SK-N-SH (cell line): Measurements from ENCODE around the gene AMT. TPM values are rescaled to one million over a fixed set of nuclear protein-coding genes. Genes with fewer than 3 reads are reported as not detected.

ENCODE experiments used
- CTCF ChIA-PET: fragments of 300-600, 350-600 bp; formaldehyde crosslinking; extraction: SDS; loops from one replicate; lab custom pipeline; 2021; lab: Yijun Ruan, JAX
- POLR2A ChIA-PET: fragments of 350-600 bp; sonication (Branson Sonifier 250); formaldehyde crosslinking; extraction: SDS; loops from one replicate; lab custom pipeline; 2020; ENCODE audit warnings: antibody characterized with exemption, inconsistent platforms; lab: Yijun Ruan, JAX
- DNase-seq: peaks from one replicate; pipeline ENCODE4 v3.0.0; 2012
- H2AFZ ChIP-seq: fragments of 200-600 bp; sonication (generic); 2 replicates; pipeline ENCODE4 v1.8.1; 2016; ENCODE audit warnings: antibody characterized with exemption, mild to moderate bottlenecking, low read depth
- H3F3A ChIP-seq: fragments of 200-600 bp; sonication (generic); replicated peaks from 2 replicates; pipeline ENCODE3; 2016; ENCODE audit warnings: antibody characterized with exemption, mild to moderate bottlenecking; ENCODE audit not compliant: insufficient read depth
- H3K27ac ChIP-seq, 2 experiments: fragments of 200-500 bp in 1 of 2; fragments of 200-600 bp in 1 of 2; sonication (Bioruptor generic) in 1 of 2; sonication (generic), shearing (Covaris generic) in 1 of 2; 2 replicates each; pipeline versions ENCODE4 v1.5.1 to v1.6.1; 2014 to 2016; ENCODE audit warnings: low read depth in 2 of 2, inconsistent platforms in 1 of 2, low read length in 1 of 2, mild to moderate bottlenecking in 1 of 2, mixed read lengths in 1 of 2
- H3K27me3 ChIP-seq: fragments of 200-600 bp; sonication (generic), shearing (Covaris generic); 2 replicates; pipeline ENCODE4 v1.6.1; 2016; ENCODE audit warnings: mixed run types; ENCODE audit not compliant: insufficient read depth
- H3K36me3 ChIP-seq, 2 experiments: fragments of 200-500 bp in 1 of 2; fragments of 200-600 bp in 1 of 2; sonication (Bioruptor generic) in 1 of 2; sonication (generic) in 1 of 2; replicated peaks in 1 of 2; 2 replicates each; pipeline versions ENCODE3 to v1.5.1; 2014 to 2016; ENCODE audit warnings: low read length in 1 of 2, mild to moderate bottlenecking in 1 of 2; ENCODE audit not compliant: insufficient read depth in 2 of 2, control insufficient read depth in 1 of 2
- H3K4me1 ChIP-seq, 2 experiments: fragments of 200-500 bp in 1 of 2; fragments of 200-600 bp in 1 of 2; sonication (Bioruptor generic) in 1 of 2; sonication (generic), shearing (Covaris generic) in 1 of 2; 2 replicates each; pipeline versions ENCODE4 v1.5.1 to v1.6.1; 2014 to 2016; ENCODE audit warnings: low read depth in 1 of 2, low read length in 1 of 2, mixed run types in 1 of 2; ENCODE audit not compliant: insufficient read depth in 2 of 2, control insufficient read depth in 1 of 2
- H3K4me2 ChIP-seq: fragments of 200-600 bp; sonication (generic), shearing (Covaris generic); 2 replicates; pipeline ENCODE4 v1.6.1; 2017; ENCODE audit warnings: mixed run types
- H3K4me3 ChIP-seq, 2 experiments: fragments of 200-500 bp in 1 of 2; fragments of 200-600 bp in 1 of 2; sonication (Bioruptor generic) in 1 of 2; sonication (generic), shearing (Covaris generic) in 1 of 2; 2 replicates each; pipeline versions ENCODE4 v1.5.1 to v1.8.1; 2014 to 2016; ENCODE audit warnings: low read depth in 2 of 2, inconsistent platforms in 1 of 2, low read length in 1 of 2, mild to moderate bottlenecking in 1 of 2, mixed read lengths in 1 of 2, moderate library complexity in 1 of 2
- H3K79me2 ChIP-seq: fragments of 200-600 bp; sonication (generic); 2 replicates; pipeline ENCODE4 v1.8.1; 2017; ENCODE audit warnings: mild to moderate bottlenecking; ENCODE audit not compliant: insufficient read depth
- H3K9ac ChIP-seq: fragments of 200-600 bp; sonication (generic); 2 replicates; pipeline ENCODE4 v1.6.1; 2017; ENCODE audit warnings: mixed run types
- H3K9me2 ChIP-seq: fragments of 200-600 bp; sonication (generic); 2 replicates; pipeline ENCODE4 v1.6.1; 2017; ENCODE audit warnings: mixed run types
- H3K9me3 ChIP-seq: fragments of 200-600 bp; sonication (generic); 2 replicates; pipeline ENCODE4 v1.6.1; 2017; ENCODE audit warnings: mixed run types, mild to moderate bottlenecking, moderate library complexity
- H4K20me1 ChIP-seq: fragments of 200-600 bp; sonication (generic); 2 replicates; pipeline ENCODE4 v1.6.1; 2017; ENCODE audit warnings: mild to moderate bottlenecking, mixed run types; ENCODE audit not compliant: insufficient read depth
- CTCF ChIP-seq: fragments of 200-600 bp; sonication (generic); IDR thresholded peaks from 2 replicates; pipeline ENCODE4 v1.6.1; 2017; ENCODE audit warnings: antibody characterized with exemption, mild to moderate bottlenecking, moderate library complexity
- ELF1 ChIP-seq: IDR thresholded peaks from 2 replicates; pipeline ENCODE4 v1.4.0; 2012
- FOXJ3 ChIP-seq: sonication (generic); formaldehyde crosslinking; IDR thresholded peaks from 2 replicates; pipeline ENCODE4 v1.5.1; 2020; ENCODE audit warnings: mild to moderate bottlenecking, missing genetic modification reagents
- MAX ChIP-seq: IDR thresholded peaks from 2 replicates; pipeline ENCODE4 v1.4.0; 2012; ENCODE audit warnings: low read depth
- POLR2AphosphoS5 ChIP-seq: IDR thresholded peaks from 2 replicates; pipeline ENCODE4 v1.6.1; 2012; ENCODE audit warnings: low read depth, low read length
- RFX5 ChIP-seq: IDR thresholded peaks from 2 replicates; pipeline ENCODE4 v1.6.1; 2012; ENCODE audit warnings: mild to moderate bottlenecking, improper control_type of control experiment, low read length
- SMC3 ChIP-seq: IDR thresholded peaks from 2 replicates; pipeline ENCODE4 v1.6.1; 2012; ENCODE audit warnings: low read depth, low read length, improper control_type of control experiment
- TAF1 ChIP-seq: IDR thresholded peaks from 2 replicates; pipeline ENCODE4 v1.6.1; 2012; ENCODE audit warnings: low read depth, mild to moderate bottlenecking, low read length, moderate library complexity, borderline replicate concordance
- TCF12 ChIP-seq: IDR thresholded peaks from 2 replicates; pipeline ENCODE4 v1.4.0; 2012
- TEAD4 ChIP-seq: IDR thresholded peaks from 2 replicates; pipeline ENCODE4 v1.4.0; 2012; ENCODE audit warnings: mild to moderate bottlenecking, borderline replicate concordance; ENCODE audit not compliant: insufficient read depth
- USF1 ChIP-seq: IDR thresholded peaks from 2 replicates; pipeline ENCODE4 v1.4.0; 2012; ENCODE audit warnings: low read depth, borderline replicate concordance
- ZBTB33 ChIP-seq: IDR thresholded peaks from 2 replicates; pipeline ENCODE4 v1.4.0; 2012; ENCODE audit warnings: low read depth, borderline replicate concordance
- WGBS: methylation state at CpG from one replicate; pipeline ENCODE4 v1.1.6; 2017; ENCODE audit warnings: low lambda C conversion rate; 5-methylcytosine and 5-hydroxymethylcytosine counted together
- polyA plus RNA-seq, 3 experiments: library from polyadenylated mRNA; depleted of rRNA; stranded (reverse); fragments of >200 nt; gene quantifications; 2 replicates each; pipeline ENCODE4 v1.2.3, GENCODE V29; 2012

AMT gene
- polyA plus RNA-seq, 1 of the 3 experiments (the other 2 are of a cell fraction): 17.6 TPM

- no peak for DNase-seq
- Histone ChIP-seq H2AFZ (no peak overlapping the region), H3K9me3 (no peaks in the 10 kb centered on the region), H4K20me1 (peaks cover 100% of the 10 kb centered on the region), H3K4me1 (no peaks in the 10 kb centered on the region; a peak in 1 of 4 replicates), H3K4me2 (no peak overlapping the region), H3F3A (peaks cover 30% of the 10 kb centered on the region), H3K27ac (no peak overlapping the region), H3K4me3 (no peak overlapping the region), H3K9me2 (no peaks in the 10 kb centered on the region), H3K27me3 (no peaks in the 10 kb centered on the region), H3K79me2 (peaks cover 100% of the 10 kb centered on the region), H3K36me3 (peaks cover 0 to 27% of the 10 kb centered on the region in 2 experiments), H3K9ac (no peak overlapping the region)
- POLR2A ChIA-PET: no interaction called here
- CTCF ChIA-PET: no interaction called here
- TF ChIP-seq TAF1 (no peak), FOXJ3 (CRISPR knock-in tag) (no peak), ZBTB33 (no peak), ELF1 (no peak), RFX5 (no peak), TCF12 (no peak), TEAD4 (no peak), CTCF (no peak), SMC3 (no peak)
- WGBS: 98% methylated on average over 2 of the region's 2 CpGs
These were observed 20.5 kb downstream of the AMT start for GRCh38 chr3:49401766-49402165.

GRCh38 chr3:49399461-49399860 is 22.8 kb downstream of the AMT start:
- Histone ChIP-seq H3K27me3 (no peaks in the 10 kb centered on the region), H2AFZ (no peak overlapping the region), H3F3A (peaks cover 20% of the 10 kb centered on the region), H4K20me1 (peaks cover 100% of the 10 kb centered on the region), H3K9ac (no peak overlapping the region), H3K9me3 (no peaks in the 10 kb centered on the region), H3K4me1 (no peaks in the 10 kb centered on the region), H3K36me3 (peaks cover 0 to 39% of the 10 kb centered on the region in 2 experiments), H3K9me2 (no peaks in the 10 kb centered on the region), H3K4me3 (no peak overlapping the region), H3K4me2 (no peak overlapping the region), H3K27ac (no peak overlapping the region), H3K79me2 (peaks cover 100% of the 10 kb centered on the region)
- no peak for DNase-seq
- CTCF ChIA-PET: no interaction called here
- 96% methylated on average over 3 of the region's 3 CpGs for WGBS
- no peak for TF ChIP-seq POLR2AphosphoS5
- no peak for TF ChIP-seq USF1
- TF ChIP-seq TEAD4: no peak
- TF ChIP-seq MAX: no peak
- POLR2A ChIA-PET: interaction anchor here (2.1 kb wide), 1 partner anchor 12 kb away, joined by 6 read pairs; the partner anchor contains the start of genes RHOA and TCTA
